HepG2 (cell line): Measurements from ENCODE around the gene SPAG7. TPM values are rescaled to one million over a fixed set of nuclear protein-coding genes. Genes with fewer than 3 reads are reported as not detected.
A peak's percentile ranks its signal among the peaks of the same experiment; 100 is the strongest.

Experiments used
- ASH2L ChIP-seq: fragments of 300-600, 200-600 bp; sonication (generic); IDR thresholded peaks from 2 replicates; pipeline ENCODE4 v1.7.0; 2017; ENCODE audit warnings: low read depth, mild to moderate bottlenecking, moderate library complexity, mixed read lengths, low read length; ENCODE audit not compliant: insufficient read length
- CBX1 ChIP-seq: IDR thresholded peaks from one replicate; pipeline ENCODE4 v1.6.1; 2016; ENCODE audit warnings: antibody characterized with exemption, low read depth
- HNF1B ChIP-seq: sonication (generic); formaldehyde crosslinking; IDR thresholded peaks from 2 replicates; pipeline ENCODE4 v1.5.1; 2020; ENCODE audit warnings: mild to moderate bottlenecking, moderate library complexity, missing genetic modification reagents
- MIER2 ChIP-seq: IDR thresholded peaks from 2 replicates; pipeline ENCODE4 v1.6.1; 2016; ENCODE audit warnings: missing biosample characterization, missing genetic modification reagents
- MXD1 ChIP-seq: sonication (generic); formaldehyde crosslinking; IDR thresholded peaks from 2 replicates; pipeline ENCODE4 v1.4.0; 2020; ENCODE audit warnings: mild to moderate bottlenecking, missing genetic modification reagents
- PATZ1 ChIP-seq: sonication (generic); formaldehyde crosslinking; IDR thresholded peaks from 2 replicates; pipeline ENCODE4 v1.4.0; 2020; ENCODE audit warnings: missing genetic modification reagents
- TCF7 ChIP-seq: sonication (generic); IDR thresholded peaks from 2 replicates; pipeline ENCODE4 v1.6.1; 2016; ENCODE audit warnings: antibody characterized with exemption, low read depth
- ZC3H4 ChIP-seq: sonication (generic); formaldehyde crosslinking; IDR thresholded peaks from 2 replicates; pipeline ENCODE4 v1.4.0; 2020; ENCODE audit warnings: missing genetic modification reagents, borderline replicate concordance
- ZMAT3 ChIP-seq: sonication (generic); formaldehyde crosslinking; conservative IDR thresholded peaks from 2 replicates; pipeline ENCODE4 v1.7.0; 2021; ENCODE audit warnings: missing genetic modification reagents
- ZNF205 ChIP-seq: IDR thresholded peaks from 2 replicates; pipeline ENCODE4 v1.6.1; 2018; ENCODE audit warnings: missing biosample characterization, missing genetic modification reagents
- ZNF354B ChIP-seq: sonication (generic); formaldehyde crosslinking; IDR thresholded peaks from 2 replicates; pipeline ENCODE4 v1.8.0; 2022; ENCODE audit warnings: mild to moderate bottlenecking, missing genetic modification reagents
- ZNF557 ChIP-seq: sonication (generic); formaldehyde crosslinking; IDR thresholded peaks from 2 replicates; pipeline ENCODE4 v1.4.0; 2020; ENCODE audit warnings: missing genetic modification reagents
- ZNF614 ChIP-seq: IDR thresholded peaks from 2 replicates; pipeline ENCODE4 v1.6.1; 2018; ENCODE audit warnings: missing biosample characterization, missing genetic modification reagents, inconsistent platforms, borderline replicate concordance
- ZNF784 ChIP-seq: sonication (generic); formaldehyde crosslinking; IDR thresholded peaks from 2 replicates; pipeline ENCODE4 v1.5.1; 2020; ENCODE audit warnings: missing genetic modification reagents, mild to moderate bottlenecking, borderline replicate concordance
- ZNF850 ChIP-seq: sonication (generic); formaldehyde crosslinking; conservative IDR thresholded peaks from 2 replicates; pipeline ENCODE4 v1.9.0; 2021; ENCODE audit warnings: mild to moderate bottlenecking, missing genetic modification reagents
- ZNF883 ChIP-seq: sonication (generic); formaldehyde crosslinking; IDR thresholded peaks from 2 replicates; pipeline ENCODE4 v1.5.1; 2020; ENCODE audit warnings: mild to moderate bottlenecking, missing genetic modification reagents; ENCODE audit errors: not compliant biosample characterization
- ZSCAN5A ChIP-seq: sonication (generic); formaldehyde crosslinking; IDR thresholded peaks from 2 replicates; pipeline ENCODE4 v1.8.0; 2022; ENCODE audit warnings: mild to moderate bottlenecking, missing genetic modification reagents, borderline replicate concordance
- polyA plus RNA-seq, 8 experiments: library from polyadenylated mRNA; depleted of rRNA in 3 of 8; stranded (reverse) in 7 of 8; unstranded in 1 of 8; fragments of >200 nt; fragmentation: Illumina TruSeq in 4 of 8; extraction: Trizol in 4 of 8; gene quantifications; 2 replicates each; pipeline versions ENCODE4 v1.2.1 to v1.2.3, GENCODE V29; 2011 to 2016; ENCODE audit warnings: low read depth in 4 of 8, missing spikeins in 1 of 8, mixed read lengths in 1 of 8; ENCODE audit not compliant: insufficient read depth in 1 of 8
- total RNA-seq, 5 experiments: library from RNA; depleted of rRNA; stranded (reverse); fragments of >200 nt; fragmentation: Illumina TruSeq; extraction: Trizol; gene quantifications; 2 replicates each; pipeline ENCODE4 v1.2.3, GENCODE V29; 2016; ENCODE audit warnings: low read depth in 1 of 5

Gene SPAG7
- total and polyA plus RNA-seq, 2 of the 13 experiments (the other 11 are each of a cell fraction or from before 2014, with no cell fraction given), result 51.0 to 59.0 TPM

GRCh38 chr17:4987767-4988567, 20.4 kb upstream of the SPAG7 start (continued):
- no peak for TF ChIP-seq PATZ1 (CRISPR knock-in tag)
- TF ChIP-seq TCF7, result no peak
- peak; percentile 59; the same call in 1 of the 2 replicates for TF ChIP-seq ZNF557 (CRISPR knock-in tag)
- 0 out of 2 replicates have a peak, but pooled peaks have one; percentile 28 for TF ChIP-seq HNF1B (CRISPR knock-in tag)
- TF ChIP-seq ZNF354B, result 0 out of 2 replicates have a peak, but pooled peaks have one; percentile 44
- TF ChIP-seq ZSCAN5A (CRISPR knock-in tag), result peak; percentile 7; the same call in 1 of the 2 replicates
- no peak for TF ChIP-seq ZMAT3
- 0 out of 2 replicates have a peak, but pooled peaks have one; percentile 28 for TF ChIP-seq MXD1 (CRISPR knock-in tag)
- no peak for TF ChIP-seq ZNF784 (CRISPR knock-in tag)
- TF ChIP-seq ZNF883, result peak; percentile 0
- no peak for TF ChIP-seq ZC3H4
- peak; percentile 1; the same call in 1 of the 2 replicates for TF ChIP-seq ZNF614
- peak; percentile 5 for TF ChIP-seq CBX1
- no peak for TF ChIP-seq ZNF205 (CRISPR knock-in tag)
- TF ChIP-seq ZNF850, result 0 out of 2 replicates have a peak, but pooled peaks have one; percentile 11
- peak; percentile 12 for TF ChIP-seq ASH2L
- TF ChIP-seq MIER2 (CRISPR knock-in tag), result no peak
